Skin epidermis (tissue), 12 donors: ENCODE results near the gene CP.

Source experiments
- H3K27ac ChIP-seq, 21 experiments: fragments of 200-600 bp; sonication (generic) in 11 of 21; one replicate each; pipeline ENCODE4 v1.5.0; 2020; ENCODE audit warnings: mild to moderate bottlenecking in 3 of 21, inconsistent platforms in 2 of 21, moderate library complexity in 2 of 21
- H3K4me3 ChIP-seq, 7 experiments: fragments of 200-600 bp; sonication (generic) in 2 of 7; one replicate each; pipeline ENCODE4 v1.5.0; 2020; ENCODE audit warnings: inconsistent platforms in 2 of 7, mild to moderate bottlenecking in 2 of 7, moderate library complexity in 1 of 7

The CP gene

GRCh38 chr3:149142682-149143081, 78.9 kb downstream of the CP start:
- Histone ChIP-seq H3K4me3 (no peak overlapping the region), H3K27ac (no peak overlapping the region)

- no peak overlapping the region for H3K4me3 ChIP-seq
- no peak overlapping the region for H3K27ac ChIP-seq
Observed at GRCh38 chr3:149134575-149134974, 87.1 kb downstream of the CP start.

GRCh38 chr3:149131589-149131988, 90.0 kb downstream of the CP start:
- Histone ChIP-seq H3K27ac (peak overlapping the region in 4 of 21 experiments; percentile 4 to 54 (median 18)), H3K4me3 (no peak overlapping the region)

GRCh38 chr3:149129326-149130205, 92.1 kb downstream of the CP start, which contains the start of gene HPS3:
TSS of gene HPS3 (plus strand) at chr3:149129638. CDS start at chr3:149129724, 86 bp downstream.
- Histone ChIP-seq H3K27ac (peak within 1 kb of the TSS; percentile 23 to 90 (median 80)), H3K4me3 (peak within 1 kb of the TSS; percentile 68 to 97 (median 85))

GRCh38 chr3:149128821-149129220, 92.8 kb downstream of the CP start:
- peak overlapping the region; percentile 68 to 97 (median 85) for H3K4me3 ChIP-seq
- peak overlapping the region in 18 of 21 experiments; percentile 68 to 90 (median 84) for H3K27ac ChIP-seq

- Histone ChIP-seq H3K27ac (no peak overlapping the region), H3K4me3 (no peak overlapping the region)
Observed at GRCh38 chr3:149122721-149123578, 98.7 kb downstream of the CP start.
